Astrocyte (in vitro differentiated cells and primary cell): ENCODE data around the gene P4HB. TPM values are rescaled to one million over a fixed set of nuclear protein-coding genes. Genes with fewer than 3 reads are reported as not detected.

Experiments
- DNase-seq: peaks from one replicate; pipeline ENCODE4 v3.0.0-alpha.2; 2010; ENCODE audit warnings: low read depth
- FAIRE-seq: peaks from 2 replicates; lab custom pipeline; 2011; peaks lifted over from hg19 to GRCh38; lab: Jason Lieb, UNC
- H2AFZ ChIP-seq: 2 replicates; pipeline ENCODE4 v1.6.0; 2012; ENCODE audit warnings: low read depth, low read length, inconsistent platforms
- H3K27ac ChIP-seq: 2 replicates; pipeline ENCODE4 v1.5.1; 2011; ENCODE audit warnings: low read depth, low read length, inconsistent platforms
- H3K27me3 ChIP-seq: 2 replicates; pipeline ENCODE4 v1.6.0; 2011; ENCODE audit warnings: low read length, inconsistent platforms; ENCODE audit not compliant: insufficient read depth
- H3K36me3 ChIP-seq: 2 replicates; pipeline ENCODE4 v1.5.1; 2011; ENCODE audit warnings: low read length, inconsistent platforms; ENCODE audit not compliant: insufficient read depth
- H3K4me1 ChIP-seq: 2 replicates; pipeline ENCODE4 v1.5.1; 2011; ENCODE audit warnings: low read length, inconsistent platforms; ENCODE audit not compliant: insufficient read depth
- H3K4me2 ChIP-seq: 2 replicates; pipeline ENCODE4 v1.6.0; 2012; ENCODE audit warnings: low read length, inconsistent platforms
- H3K4me3 ChIP-seq: 2 replicates; pipeline ENCODE4 v1.5.1; 2011; ENCODE audit warnings: low read depth, mild to moderate bottlenecking, low read length, inconsistent platforms; ENCODE audit not compliant: insufficient read depth
- H3K79me2 ChIP-seq: 2 replicates; pipeline ENCODE4 v1.6.0; 2012; ENCODE audit warnings: mild to moderate bottlenecking, low read length, inconsistent platforms; ENCODE audit not compliant: insufficient read depth
- H3K9ac ChIP-seq: 2 replicates; pipeline ENCODE4 v1.6.0; 2012; ENCODE audit warnings: mild to moderate bottlenecking, low read length, inconsistent platforms
- H3K9me3 ChIP-seq: 2 replicates; pipeline ENCODE4 v1.5.1; 2012; ENCODE audit warnings: low read depth, mild to moderate bottlenecking, low read length, inconsistent platforms; ENCODE audit not compliant: insufficient read depth
- H4K20me1 ChIP-seq: 2 replicates; pipeline ENCODE4 v1.6.0; 2012; ENCODE audit warnings: low read length, inconsistent platforms; ENCODE audit not compliant: insufficient read depth
- H3K27ac Mint-ChIP-seq: one replicate; pipeline ENCODE4 v1.8.0; 2021; ENCODE audit warnings: mild to moderate bottlenecking, mixed read lengths; ENCODE audit not compliant: unreplicated experiment
- H3K27me3 Mint-ChIP-seq: one replicate; pipeline ENCODE4 v1.8.0; 2021; ENCODE audit warnings: low read depth, mixed read lengths; ENCODE audit not compliant: unreplicated experiment
- H3K36me3 Mint-ChIP-seq: one replicate; pipeline ENCODE4 v1.8.0; 2021; ENCODE audit warnings: low read depth, mixed read lengths; ENCODE audit not compliant: unreplicated experiment
- H3K4me1 Mint-ChIP-seq: one replicate; pipeline ENCODE4 v1.8.0; 2021; ENCODE audit warnings: low read depth, mixed read lengths; ENCODE audit not compliant: unreplicated experiment
- H3K4me3 Mint-ChIP-seq: one replicate; pipeline ENCODE4 v1.8.0; 2021; ENCODE audit warnings: mild to moderate bottlenecking, moderate library complexity, mixed read lengths; ENCODE audit not compliant: unreplicated experiment
- H3K9me3 Mint-ChIP-seq: one replicate; pipeline ENCODE4 v1.8.0; 2021; ENCODE audit warnings: mild to moderate bottlenecking, mixed read lengths; ENCODE audit not compliant: unreplicated experiment
- EZH2 ChIP-seq: IDR thresholded peaks from 2 replicates; pipeline ENCODE4 v1.6.1; 2012; ENCODE audit warnings: mild to moderate bottlenecking, low read length, inconsistent platforms; ENCODE audit not compliant: insufficient read depth
- total RNA-seq: library from RNA; stranded (reverse); gene quantifications from 2 replicates; pipeline ENCODE4 v1.2.1, GENCODE V29; 2021
- TF ChIP-seq, protein P1 (sequence below): IDR thresholded peaks from 2 replicates; pipeline ENCODE4 v1.5.1; 2011; ENCODE audit warnings: low read depth, mild to moderate bottlenecking, inconsistent platforms, low read length, moderate library complexity; ENCODE audit not compliant: insufficient read depth

Gene P4HB
- total RNA-seq, 1 donor from 2014 or later, result 1,268 TPM

DNA sequence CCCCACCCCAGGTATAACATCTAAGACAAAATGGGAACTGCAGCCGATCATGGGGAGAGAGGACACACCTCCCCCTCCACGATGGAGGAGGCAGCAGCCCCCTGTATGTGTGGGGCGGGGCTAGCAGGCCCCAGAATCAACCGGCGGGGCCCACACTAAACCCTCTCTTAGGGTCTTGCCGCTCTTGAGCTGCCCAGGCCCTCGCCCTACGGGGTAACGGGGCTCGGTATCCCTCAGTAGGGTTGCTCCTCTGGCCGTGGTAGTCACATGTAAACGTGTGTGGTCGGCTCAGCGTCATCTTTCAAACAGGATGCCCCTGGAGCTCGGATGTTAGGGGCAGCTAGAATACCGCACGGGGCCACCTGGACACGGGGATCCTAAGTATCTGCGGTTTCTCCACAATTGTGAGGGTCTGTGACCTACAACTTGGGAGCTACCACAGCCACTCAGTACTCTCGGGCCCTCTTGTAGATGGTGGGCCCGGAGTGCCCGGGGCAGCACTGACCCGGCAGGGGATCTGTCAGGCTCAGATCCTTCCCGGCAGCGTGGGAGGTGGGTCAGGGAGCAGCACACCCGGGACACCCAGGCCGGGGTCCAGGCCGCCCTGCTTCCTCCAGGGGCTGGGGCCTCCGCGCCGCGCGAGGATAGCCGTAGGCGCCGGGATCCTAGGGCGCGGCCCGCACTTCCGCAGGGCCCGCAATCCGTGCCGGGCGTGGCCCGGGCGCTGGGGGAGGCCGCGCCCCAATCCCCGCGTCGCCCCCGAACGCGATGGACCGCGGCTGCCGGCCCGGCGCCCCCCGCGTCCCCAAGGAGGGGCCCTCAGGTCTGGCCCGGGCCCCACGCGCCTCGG, 10.0 kb upstream of the P4HB start:
- Mint-ChIP-seq H3K9me3 (no peaks in the 10 kb centered on the region), H3K27ac (peak overlapping the region; percentile 97), H3K36me3 (peaks cover 5% of the 10 kb centered on the region), H3K27me3 (no peaks in the 10 kb centered on the region), H3K4me1 (peaks cover 17% of the 10 kb centered on the region), H3K4me3 (peak overlapping the region; percentile 88)
- Histone ChIP-seq H3K4me3 (peak overlapping the region; percentile 92), H3K4me1 (peaks cover 37% of the 10 kb centered on the region), H3K27me3 (no peaks in the 10 kb centered on the region), H3K9me3 (no peaks in the 10 kb centered on the region), H4K20me1 (peaks cover 50% of the 10 kb centered on the region), H3K4me2 (peak overlapping the region; percentile 99), H2AFZ (no peak overlapping the region), H3K79me2 (peaks cover 56% of the 10 kb centered on the region), H3K9ac (peak overlapping the region; percentile 96), H3K27ac (peak overlapping the region; percentile 90), H3K36me3 (peaks cover 5% of the 10 kb centered on the region)
- FAIRE-seq (no peak), DNase-seq (peak; percentile 48)
- TF ChIP-seq, protein P1, sequence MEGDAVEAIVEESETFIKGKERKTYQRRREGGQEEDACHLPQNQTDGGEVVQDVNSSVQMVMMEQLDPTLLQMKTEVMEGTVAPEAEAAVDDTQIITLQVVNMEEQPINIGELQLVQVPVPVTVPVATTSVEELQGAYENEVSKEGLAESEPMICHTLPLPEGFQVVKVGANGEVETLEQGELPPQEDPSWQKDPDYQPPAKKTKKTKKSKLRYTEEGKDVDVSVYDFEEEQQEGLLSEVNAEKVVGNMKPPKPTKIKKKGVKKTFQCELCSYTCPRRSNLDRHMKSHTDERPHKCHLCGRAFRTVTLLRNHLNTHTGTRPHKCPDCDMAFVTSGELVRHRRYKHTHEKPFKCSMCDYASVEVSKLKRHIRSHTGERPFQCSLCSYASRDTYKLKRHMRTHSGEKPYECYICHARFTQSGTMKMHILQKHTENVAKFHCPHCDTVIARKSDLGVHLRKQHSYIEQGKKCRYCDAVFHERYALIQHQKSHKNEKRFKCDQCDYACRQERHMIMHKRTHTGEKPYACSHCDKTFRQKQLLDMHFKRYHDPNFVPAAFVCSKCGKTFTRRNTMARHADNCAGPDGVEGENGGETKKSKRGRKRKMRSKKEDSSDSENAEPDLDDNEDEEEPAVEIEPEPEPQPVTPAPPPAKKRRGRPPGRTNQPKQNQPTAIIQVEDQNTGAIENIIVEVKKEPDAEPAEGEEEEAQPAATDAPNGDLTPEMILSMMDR, result no peak
- TF ChIP-seq EZH2, result no peak

DNA sequence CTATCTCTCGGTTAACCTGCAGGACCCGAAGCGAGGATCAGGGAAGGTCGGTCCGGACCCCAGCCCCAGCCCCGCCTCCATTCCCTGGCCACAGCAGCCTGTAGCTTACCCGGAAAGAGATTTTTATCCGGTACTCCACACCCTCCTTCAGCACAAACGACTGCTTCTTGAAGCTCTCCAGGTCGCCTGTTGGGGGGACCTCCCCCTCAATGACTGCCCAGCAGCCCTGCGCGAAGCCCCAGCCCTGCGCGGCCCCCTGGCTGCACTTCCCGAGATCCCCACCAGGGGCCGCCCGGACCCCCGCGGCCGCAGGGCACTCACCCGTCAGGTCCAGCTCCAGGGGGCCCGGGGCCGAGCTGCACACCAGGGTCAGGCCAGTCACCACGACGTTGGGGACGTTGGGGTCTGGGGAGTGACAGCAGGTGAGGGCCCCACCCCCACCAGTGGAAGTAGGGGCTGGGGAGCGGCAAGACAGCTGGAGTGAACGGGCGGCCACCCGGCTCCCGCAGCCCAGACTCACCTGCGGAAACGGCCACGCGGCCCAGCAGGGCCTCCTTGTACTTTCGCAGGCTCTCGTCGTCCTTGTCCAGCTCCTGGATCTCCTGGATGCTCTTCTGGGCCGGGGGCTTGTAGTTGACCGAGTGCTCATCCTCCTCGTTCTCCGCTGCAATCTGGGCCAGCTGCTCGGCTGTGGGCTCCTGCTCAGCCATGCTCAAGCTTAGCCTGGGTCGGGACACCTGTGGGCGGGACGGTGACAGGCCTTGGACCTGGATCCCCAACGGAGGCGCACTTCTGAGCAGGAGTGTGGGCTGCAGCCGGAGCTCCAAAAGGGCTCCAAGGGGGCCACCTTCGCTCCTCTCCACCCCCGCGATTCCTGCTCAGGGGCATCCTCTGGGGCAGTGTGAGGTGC, 9.1 kb upstream of the P4HB start:
- peaks cover 37% of the 10 kb centered on the region for H3K4me1 ChIP-seq
- Mint-ChIP-seq H3K4me1 (peaks cover 19% of the 10 kb centered on the region), H3K27ac (peak overlapping the region; percentile 97), H3K4me3 (peak overlapping the region; percentile 88), H3K9me3 (no peaks in the 10 kb centered on the region), H3K36me3 (peaks cover 5% of the 10 kb centered on the region), H3K27me3 (no peaks in the 10 kb centered on the region)
- no peak for TF ChIP-seq EZH2
- TF ChIP-seq, protein P1, result peak; percentile 33
- peaks cover 60% of the 10 kb centered on the region for H3K79me2 ChIP-seq
- H3K27ac ChIP-seq, result peak overlapping the region; percentile 90
- no peak overlapping the region for H2AFZ ChIP-seq
- H3K4me2 ChIP-seq, result peak overlapping the region; percentile 99
- DNase-seq (no peak), FAIRE-seq (no peak)
- H3K9me3 ChIP-seq, result no peaks in the 10 kb centered on the region
- peaks cover 5% of the 10 kb centered on the region for H3K36me3 ChIP-seq
- peak overlapping the region; percentile 96 for H3K9ac ChIP-seq
- no peaks in the 10 kb centered on the region for H3K27me3 ChIP-seq
- H4K20me1 ChIP-seq, result peaks cover 59% of the 10 kb centered on the region
- H3K4me3 ChIP-seq, result peak overlapping the region; percentile 92
